ENCODE results near the gene M1AP. TPM values are rescaled to one million over a fixed set of nuclear protein-coding genes. Genes with fewer than 3 reads are reported as not detected.

The M1AP gene
- total and polyA plus RNA-seq, 11 donors, result 0.07 to 0.88 (median 0.21) TPM; not detected in 6

DNA sequence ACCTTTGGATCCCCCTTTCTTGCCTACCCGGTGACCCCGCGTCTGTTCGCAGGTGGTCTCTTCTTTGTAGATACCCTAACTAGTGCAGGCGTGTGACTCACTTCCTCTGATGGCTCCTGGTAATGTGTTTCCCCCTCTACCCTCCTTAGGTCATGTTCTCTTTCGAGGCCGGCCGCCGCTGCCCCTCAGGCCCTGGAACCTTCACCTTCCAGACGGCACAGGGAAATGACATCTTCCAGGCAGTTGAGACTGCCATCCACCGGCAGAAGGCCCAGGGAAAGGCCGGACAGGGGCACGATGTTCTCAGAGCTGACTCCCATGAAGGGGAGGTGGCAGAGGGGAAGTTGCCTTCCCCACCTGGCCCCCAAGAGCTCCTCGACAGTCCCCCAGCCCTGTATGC is 92.0 kb downstream of the M1AP start:
- Histone ChIP-seq H3K4me1 (peaks cover 0 to 31% (median 12%) of the 10 kb centered on the region in 12 donors), H3K27ac (peak overlapping the region in 2 of 12 donors; percentile 92), H3K27me3 (peaks cover 0 to 4% (median 0%) of the 10 kb centered on the region in 9 donors), H3K9me3 (no peaks in the 10 kb centered on the region), H3K4me3 (peak overlapping the region in 5 of 12 donors; percentile 67 to 83 (median 75)), H3K36me3 (peaks cover 0 to 14% (median 0%) of the 10 kb centered on the region in 9 donors)
- no peak for DNase-seq
- TF ChIP-seq, protein P1, sequence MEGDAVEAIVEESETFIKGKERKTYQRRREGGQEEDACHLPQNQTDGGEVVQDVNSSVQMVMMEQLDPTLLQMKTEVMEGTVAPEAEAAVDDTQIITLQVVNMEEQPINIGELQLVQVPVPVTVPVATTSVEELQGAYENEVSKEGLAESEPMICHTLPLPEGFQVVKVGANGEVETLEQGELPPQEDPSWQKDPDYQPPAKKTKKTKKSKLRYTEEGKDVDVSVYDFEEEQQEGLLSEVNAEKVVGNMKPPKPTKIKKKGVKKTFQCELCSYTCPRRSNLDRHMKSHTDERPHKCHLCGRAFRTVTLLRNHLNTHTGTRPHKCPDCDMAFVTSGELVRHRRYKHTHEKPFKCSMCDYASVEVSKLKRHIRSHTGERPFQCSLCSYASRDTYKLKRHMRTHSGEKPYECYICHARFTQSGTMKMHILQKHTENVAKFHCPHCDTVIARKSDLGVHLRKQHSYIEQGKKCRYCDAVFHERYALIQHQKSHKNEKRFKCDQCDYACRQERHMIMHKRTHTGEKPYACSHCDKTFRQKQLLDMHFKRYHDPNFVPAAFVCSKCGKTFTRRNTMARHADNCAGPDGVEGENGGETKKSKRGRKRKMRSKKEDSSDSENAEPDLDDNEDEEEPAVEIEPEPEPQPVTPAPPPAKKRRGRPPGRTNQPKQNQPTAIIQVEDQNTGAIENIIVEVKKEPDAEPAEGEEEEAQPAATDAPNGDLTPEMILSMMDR (IDR thresholded peaks at IDR 0.05), result no peak
- no peak for TF ChIP-seq POLR2A (IDR thresholded peaks at IDR 0.05)
- WGBS, 4 donors, result 81 to 93% (median 91%) methylated on average over 13 to 14 of the region's 14 CpGs
- intact Hi-C loops (cut with DNase I), result no loop called here
- ATAC-seq, result no peak

DNA sequence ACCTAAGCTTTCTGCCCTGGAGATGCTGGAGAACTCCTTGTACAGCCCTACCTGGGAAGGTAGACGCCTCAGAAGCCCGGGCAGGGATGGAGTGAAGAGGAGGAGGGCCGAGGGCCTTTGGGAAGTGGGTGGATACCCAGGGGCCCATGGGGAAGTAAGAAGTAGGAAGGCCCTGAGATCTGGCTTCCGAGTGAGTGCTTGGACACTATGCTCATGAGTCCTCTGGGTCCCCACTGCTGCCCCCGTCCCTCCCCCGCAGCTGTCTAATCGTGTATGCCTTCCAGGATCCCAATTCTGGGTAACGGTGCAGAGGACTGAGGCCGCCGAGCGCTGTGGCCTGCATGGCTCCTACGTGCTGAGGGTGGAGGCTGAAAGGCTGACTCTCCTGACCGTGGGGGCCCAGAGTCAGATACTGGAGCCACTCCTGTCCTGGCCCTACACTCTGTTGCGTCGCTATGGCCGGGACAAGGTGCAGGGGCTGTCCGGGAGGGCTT is 92.5 kb downstream of the M1AP start:
- DNase-seq (peak in 1 of 5 donors; percentile 56), ATAC-seq (peak in 1 of 4 donors; percentile 16)
- H3K4me3 ChIP-seq, result peak overlapping the region; percentile 57 to 87 (median 72)
- peaks cover 0 to 14% (median 0%) of the 10 kb centered on the region in 9 donors for H3K36me3 ChIP-seq
- H3K4me1 ChIP-seq, result peaks cover 0 to 31% (median 12%) of the 10 kb centered on the region in 12 donors
- peak overlapping the region in 10 of 12 donors; percentile 79 to 95 (median 89) for H3K27ac ChIP-seq
- H3K9me3 ChIP-seq, result no peaks in the 10 kb centered on the region
- TF ChIP-seq POLR2A (IDR thresholded peaks at IDR 0.05), result no peak
- TF ChIP-seq, protein P1 (IDR thresholded peaks at IDR 0.05), result no peak
- intact Hi-C loops (cut with DNase I), result loop anchor here in 1 of 10 donors (2.0 kb wide), 1 partner anchor 49 kb away; the partner anchor contains the start of gene PCGF1
- 67 to 85% (median 74%) methylated on average over 14 to 17 of the region's 17 CpGs for WGBS, 4 donors
- H3K27me3 ChIP-seq, result peaks cover 0 to 4% (median 0%) of the 10 kb centered on the region in 9 donors

DNA sequence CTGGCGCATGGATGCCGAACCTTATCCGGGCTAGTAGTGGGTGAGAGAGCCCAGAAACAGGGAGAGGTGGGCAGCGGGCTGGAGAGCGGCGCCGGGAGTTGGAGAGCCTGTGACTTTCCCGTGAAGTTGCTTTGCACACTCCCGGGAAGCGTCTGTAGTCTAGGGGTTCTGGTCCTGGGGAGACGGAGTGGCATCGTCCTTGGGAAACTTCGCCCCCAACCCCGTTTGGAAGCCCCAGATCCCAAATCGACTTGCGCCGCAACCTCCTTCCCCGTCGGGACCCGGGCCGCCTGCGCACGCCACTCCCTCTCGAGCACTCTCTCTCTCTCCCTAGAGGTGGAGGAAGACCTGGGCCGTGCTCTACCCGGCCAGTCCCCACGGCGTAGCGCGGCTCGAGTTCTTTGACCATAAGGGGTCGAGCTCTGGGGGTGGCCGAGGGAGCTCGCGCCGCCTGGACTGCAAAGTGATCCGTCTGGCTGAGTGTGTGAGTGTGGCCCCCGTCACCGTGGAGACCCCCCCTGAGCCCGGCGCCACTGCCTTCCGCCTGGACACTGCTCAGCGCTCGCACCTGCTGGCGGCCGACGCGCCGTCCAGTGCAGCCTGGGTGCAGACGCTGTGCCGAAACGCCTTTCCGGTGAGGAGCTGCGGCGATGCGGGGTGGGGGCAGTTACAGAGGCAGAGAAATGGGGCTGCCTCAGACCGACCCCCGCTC is 93.2 kb downstream of the M1AP start:
- WGBS, 4 donors, result 1 to 5% (median 4%) methylated on average over 16 to 58 of the region's 58 CpGs
- peak in 3 of 4 donors; percentile 37 to 43 (median 43) for ATAC-seq
- Histone ChIP-seq H3K9me3 (no peaks in the 10 kb centered on the region), H3K36me3 (peaks cover 0 to 14% (median 0%) of the 10 kb centered on the region in 9 donors), H3K4me1 (peaks cover 0 to 31% (median 12%) of the 10 kb centered on the region in 12 donors), H3K4me3 (peak overlapping the region; percentile 57 to 87 (median 72)), H3K27ac (peak overlapping the region; percentile 51 to 95 (median 86)), H3K27me3 (peaks cover 0 to 4% (median 0%) of the 10 kb centered on the region in 9 donors)
- peak; percentile 42 to 80 (median 50) for DNase-seq
- intact Hi-C loops (cut with DNase I), result loop anchor here in 2 of 10 donors (1.0 to 2.0 kb wide), 2 partner anchors 26 to 48 kb away; partner anchors contain the start of genes AUP1 (in 1 of the 2), HTRA2 (in 1 of the 2) and PCGF1 (in 1 of the 2)
- TF ChIP-seq, protein P1 (IDR thresholded peaks at IDR 0.05), result no peak
- no peak for TF ChIP-seq POLR2A (IDR thresholded peaks at IDR 0.05)

All from heart left ventricle (tissue), 16 donors.